ENCODE results near the gene TSEN2. TPM values are rescaled to one million over a fixed set of nuclear protein-coding genes. Genes with fewer than 3 reads are reported as not detected.
A peak's percentile ranks its signal among the peaks of the same experiment; 100 is the strongest.

Gene TSEN2
- total and polyA plus RNA-seq, 12 donors: 11.1 to 27.6 (median 20.5) TPM

DNA sequence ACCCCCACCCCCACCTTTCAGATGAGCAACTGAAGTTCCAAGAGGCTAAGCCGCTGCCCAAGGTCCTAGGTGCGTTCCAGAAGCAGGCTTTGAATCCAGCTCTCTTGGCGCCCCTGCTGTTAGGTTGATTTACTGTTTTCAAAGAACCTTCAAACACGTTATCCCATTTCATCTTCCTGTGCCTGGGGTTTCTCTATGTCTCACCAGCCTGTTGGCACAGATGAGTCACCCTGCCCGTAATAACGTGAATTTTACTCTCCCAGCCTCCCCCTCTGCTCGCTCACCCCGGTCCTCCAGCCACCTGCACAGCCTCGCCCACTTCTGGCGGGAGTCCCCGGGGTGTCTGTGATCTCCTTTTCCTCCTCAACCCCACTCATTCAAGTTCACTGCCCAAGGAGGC, 13.0 kb upstream of the TSEN2 start:
- Histone ChIP-seq H3K4me1 (replicated peaks in 1 of 2) (peaks cover 0 to 5% of the 10 kb centered on the region in 2 donors), H3K4me3 (no peak overlapping the region), H3K9me3 (replicated peaks in 1 of 3) (no peaks in the 10 kb centered on the region), H3K27ac (no peak overlapping the region), H3K27me3 (no peaks in the 10 kb centered on the region), H3K36me3 (replicated peaks in 1 of 2) (no peaks in the 10 kb centered on the region)
- DNase-seq: peak in 1 of 7 donors; percentile 46
- TF ChIP-seq, protein P1, sequence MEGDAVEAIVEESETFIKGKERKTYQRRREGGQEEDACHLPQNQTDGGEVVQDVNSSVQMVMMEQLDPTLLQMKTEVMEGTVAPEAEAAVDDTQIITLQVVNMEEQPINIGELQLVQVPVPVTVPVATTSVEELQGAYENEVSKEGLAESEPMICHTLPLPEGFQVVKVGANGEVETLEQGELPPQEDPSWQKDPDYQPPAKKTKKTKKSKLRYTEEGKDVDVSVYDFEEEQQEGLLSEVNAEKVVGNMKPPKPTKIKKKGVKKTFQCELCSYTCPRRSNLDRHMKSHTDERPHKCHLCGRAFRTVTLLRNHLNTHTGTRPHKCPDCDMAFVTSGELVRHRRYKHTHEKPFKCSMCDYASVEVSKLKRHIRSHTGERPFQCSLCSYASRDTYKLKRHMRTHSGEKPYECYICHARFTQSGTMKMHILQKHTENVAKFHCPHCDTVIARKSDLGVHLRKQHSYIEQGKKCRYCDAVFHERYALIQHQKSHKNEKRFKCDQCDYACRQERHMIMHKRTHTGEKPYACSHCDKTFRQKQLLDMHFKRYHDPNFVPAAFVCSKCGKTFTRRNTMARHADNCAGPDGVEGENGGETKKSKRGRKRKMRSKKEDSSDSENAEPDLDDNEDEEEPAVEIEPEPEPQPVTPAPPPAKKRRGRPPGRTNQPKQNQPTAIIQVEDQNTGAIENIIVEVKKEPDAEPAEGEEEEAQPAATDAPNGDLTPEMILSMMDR (IDR thresholded peaks at IDR 0.05): no peak
- no peak for TF ChIP-seq POLR2A (IDR thresholded peaks at IDR 0.05)
- 49 to 76% (median 56%) methylated on average over 11 of the region's 11 CpGs for WGBS, 4 donors
- intact Hi-C loops (cut with DNase I): no loop called here

DNA sequence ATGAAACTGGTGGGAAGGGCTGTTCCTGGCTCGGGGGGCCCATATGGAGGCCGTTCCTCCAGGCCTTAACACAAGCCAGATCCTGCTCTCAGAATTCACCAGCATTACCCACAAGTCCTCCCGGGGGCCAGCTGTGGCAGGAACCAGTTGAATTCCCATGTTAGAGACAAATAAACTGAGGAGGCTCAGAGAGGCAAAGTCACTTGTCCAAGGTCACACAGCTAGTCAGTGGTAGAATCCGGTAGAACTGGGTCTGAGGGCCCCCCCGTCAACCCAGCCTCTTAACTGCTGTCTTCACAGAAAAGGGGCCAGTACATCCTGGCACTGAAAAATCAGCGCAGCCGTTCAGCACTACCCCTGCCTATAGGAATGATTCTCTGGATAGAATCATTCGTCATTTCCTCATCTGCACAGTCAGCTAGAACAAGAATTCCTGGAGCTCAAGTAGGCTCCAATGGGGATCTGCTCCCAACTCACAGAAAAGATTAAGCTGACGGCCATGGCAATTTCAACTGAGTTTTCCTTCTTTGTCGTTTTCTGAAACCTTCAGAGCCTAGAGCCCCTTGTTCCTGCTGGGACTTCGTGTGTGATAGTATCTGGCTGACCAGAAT, 12.2 kb upstream of the TSEN2 start:
- 80 to 87% (median 83%) methylated on average over 10 to 11 of the region's 11 CpGs for WGBS, 4 donors

DNA sequence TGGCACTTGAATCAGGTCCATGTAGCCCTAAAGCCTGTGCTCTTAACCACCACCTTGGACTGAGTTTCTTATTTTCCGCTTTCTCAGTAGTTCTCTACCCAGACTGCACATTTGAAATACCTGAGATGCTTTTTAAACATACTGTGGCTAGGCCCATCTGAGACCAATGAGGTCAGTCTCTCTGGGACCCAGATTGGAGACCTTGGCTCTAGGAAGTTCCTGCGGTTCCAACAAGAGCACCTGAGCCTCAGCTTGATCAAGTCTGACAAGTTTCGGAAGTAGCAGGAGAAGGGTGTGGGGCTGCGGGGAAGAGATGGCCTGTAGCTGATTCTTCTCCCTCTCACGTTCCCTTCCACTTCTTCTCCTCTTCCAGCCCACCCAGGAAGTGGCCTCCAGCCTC, 11.5 kb upstream of the TSEN2 start:
- H3K27me3 ChIP-seq: no peaks in the 10 kb centered on the region
- no peak for DNase-seq
- H3K4me1 ChIP-seq (replicated peaks in 1 of 2): peaks cover 0 to 10% of the 10 kb centered on the region in 2 donors
- 76 to 94% (median 90%) methylated on average over 5 of the region's 5 CpGs for WGBS, 4 donors
- H3K36me3 ChIP-seq (replicated peaks in 1 of 2): no peaks in the 10 kb centered on the region
- intact Hi-C loops (cut with DNase I): no loop called here
- H3K27ac ChIP-seq: no peak overlapping the region
- no peak for TF ChIP-seq POLR2A (IDR thresholded peaks at IDR 0.05)
- TF ChIP-seq, protein P1 (IDR thresholded peaks at IDR 0.05): no peak
- no peaks in the 10 kb centered on the region for H3K9me3 ChIP-seq (replicated peaks in 1 of 3)
- H3K4me3 ChIP-seq: no peak overlapping the region

More for the DNA sequence above, 12.2 kb upstream of the TSEN2 start:
- H3K4me3 ChIP-seq: no peak overlapping the region
- H3K9me3 ChIP-seq (replicated peaks in 1 of 3): no peaks in the 10 kb centered on the region
- peaks cover 0 to 10% of the 10 kb centered on the region in 2 donors for H3K4me1 ChIP-seq (replicated peaks in 1 of 2)
- no peak overlapping the region for H3K27ac ChIP-seq
- no peaks in the 10 kb centered on the region for H3K36me3 ChIP-seq (replicated peaks in 1 of 2)
- H3K27me3 ChIP-seq: no peaks in the 10 kb centered on the region
- no peak for TF ChIP-seq POLR2A (IDR thresholded peaks at IDR 0.05)
- TF ChIP-seq, protein P1 (IDR thresholded peaks at IDR 0.05): no peak
- intact Hi-C loops (cut with DNase I): no loop called here
- DNase-seq: no peak

DNA sequence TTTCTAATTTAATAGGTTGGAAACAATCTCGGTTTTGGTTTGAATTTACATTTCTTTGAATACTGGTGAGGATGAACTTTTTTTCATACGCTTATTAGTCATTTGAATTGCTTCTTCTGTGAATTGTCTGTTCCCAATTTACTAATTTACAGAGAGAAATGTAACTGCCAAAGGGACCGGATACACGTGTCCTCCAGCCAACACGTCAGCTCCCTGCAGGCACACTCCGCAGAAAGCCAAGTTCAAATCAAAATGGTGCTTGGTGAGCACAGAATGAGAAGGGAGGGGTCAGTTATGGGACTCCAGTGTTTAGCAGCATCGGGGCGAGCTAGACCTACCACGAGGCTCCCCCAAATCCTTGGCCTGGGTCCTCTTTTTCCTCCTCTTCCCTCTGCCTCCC, 10.8 kb upstream of the TSEN2 start:
- 88 to 96% (median 91%) methylated on average over 9 of the region's 9 CpGs for WGBS, 4 donors

More for the DNA sequence above, 10.8 kb upstream of the TSEN2 start:
- DNase-seq: no peak
- H3K4me3 ChIP-seq: no peak overlapping the region
- no peak overlapping the region for H3K27ac ChIP-seq
- H3K36me3 ChIP-seq (replicated peaks in 1 of 2): no peaks in the 10 kb centered on the region
- H3K4me1 ChIP-seq (replicated peaks in 1 of 2): peaks cover 0 to 10% of the 10 kb centered on the region in 2 donors
- TF ChIP-seq POLR2A (IDR thresholded peaks at IDR 0.05): no peak
- TF ChIP-seq, protein P1 (IDR thresholded peaks at IDR 0.05): no peak
- intact Hi-C loops (cut with DNase I): no loop called here
- no peaks in the 10 kb centered on the region for H3K9me3 ChIP-seq (replicated peaks in 1 of 3)
- H3K27me3 ChIP-seq: no peaks in the 10 kb centered on the region
